Glomerular endothelial cell (primary cell): Measurements from ENCODE around the gene FOXO6. TPM values are rescaled to one million over a fixed set of nuclear protein-coding genes. Genes with fewer than 3 reads are reported as not detected.

ENCODE experiments used
- DNase-seq: peaks from one replicate; pipeline ENCODE4 v3.0.0-alpha.2; 2011; ENCODE audit warnings: low read depth, low spot score; ENCODE audit errors: extremely low read depth
- total RNA-seq: library from RNA; depleted of rRNA; stranded (reverse); fragments of >200 nt; gene quantifications from 2 replicates; pipeline ENCODE4 v1.2.3, GENCODE V29; 2015

FOXO6 gene
- total RNA-seq, 1 donor from 2014 or later = not detected

GRCh38 chr1:41380979-41381691 lies 19.9 kb downstream of the FOXO6 start:
- no peak for DNase-seq

GRCh38 chr1:41381692-41382479 lies 20.7 kb downstream of the FOXO6 start:
- no peak for DNase-seq

GRCh38 chr1:41382480-41383090 lies 21.4 kb downstream of the FOXO6 start:
- no peak for DNase-seq

- no peak for DNase-seq
These were observed 22.0 kb downstream of the FOXO6 start for GRCh38 chr1:41383094-41383852.

- DNase-seq = no peak
These were observed 23.3 kb downstream of the FOXO6 start for GRCh38 chr1:41384579-41384978.

GRCh38 chr1:41385398-41386195 lies 24.4 kb downstream of the FOXO6 start:
- DNase-seq = no peak

- DNase-seq = no peak
These were observed 25.0 kb downstream of the FOXO6 start for GRCh38 chr1:41386196-41386663.

GRCh38 chr1:41387667-41388091 lies 26.4 kb downstream of the FOXO6 start:
- DNase-seq = no peak

- no peak for DNase-seq
These were observed 27.3 kb downstream of the FOXO6 start for GRCh38 chr1:41388510-41388909.

GRCh38 chr1:41389009-41389408 lies 27.8 kb downstream of the FOXO6 start:
- DNase-seq = no peak

- no peak for DNase-seq
These were observed 28.9 kb downstream of the FOXO6 start for GRCh38 chr1:41390166-41390565.

GRCh38 chr1:41390573-41390972 lies 29.3 kb downstream of the FOXO6 start:
- DNase-seq = no peak

GRCh38 chr1:41391834-41392527 lies 30.7 kb downstream of the FOXO6 start:
- DNase-seq = no peak

- no peak for DNase-seq
These were observed 31.3 kb downstream of the FOXO6 start for GRCh38 chr1:41392528-41392924.

GRCh38 chr1:41393716-41394368 lies 32.6 kb downstream of the FOXO6 start:
- no peak for DNase-seq

- DNase-seq = no peak
These were observed 33.1 kb downstream of the FOXO6 start for GRCh38 chr1:41394369-41394744.

- DNase-seq = no peak
These were observed 34.0 kb downstream of the FOXO6 start for GRCh38 chr1:41394959-41395956.

- DNase-seq = no peak
These were observed 34.9 kb downstream of the FOXO6 start for GRCh38 chr1:41396084-41396483.
